Right lobe of liver (tissue), 6 donors: Measurements from ENCODE around the gene CPTP. TPM values are rescaled to one million over a fixed set of nuclear protein-coding genes. Genes with fewer than 3 reads are reported as not detected.

Experiments
- ATAC-seq, 4 donors: fragments of 200-7000 bp; cut with Tn5 transposase; one replicate each; pipeline ENCODE4 v1.9.1; 2020; ENCODE audit warnings: mild to moderate bottlenecking in 4 of 4, moderate library complexity in 4 of 4
- DNase-seq, 3 donors: peaks; one replicate each; pipeline ENCODE4 v3.0.0-alpha.2; 2020
- H3K27ac ChIP-seq, 3 donors: fragments of 200-600 bp; one replicate each; pipeline ENCODE4 v1.8.0; 2022
- H3K27me3 ChIP-seq, 2 donors: fragments of 200-600 bp; one replicate each; pipeline ENCODE4 v1.8.0; 2022
- H3K36me3 ChIP-seq, 4 donors: fragments of 200-600 bp; sonication (generic) in 1 of 4; one replicate each; pipeline versions ENCODE4 v1.5.1 to v1.8.0; 2017 to 2022; ENCODE audit warnings: control low read depth in 1 of 4
- H3K4me1 ChIP-seq, 4 donors: fragments of 200-600 bp; sonication (generic) in 1 of 4; one replicate each; pipeline versions ENCODE4 v1.5.1 to v1.8.0; 2017 to 2022; ENCODE audit warnings: control low read depth in 1 of 4
- H3K4me3 ChIP-seq, 3 donors: fragments of 200-600 bp; one replicate each; pipeline ENCODE4 v1.8.0; 2022
- H3K9me3 ChIP-seq, 4 donors: fragments of 200-600 bp; sonication (generic) in 1 of 4; one replicate each; pipeline versions ENCODE4 v1.5.1 to v1.8.0; 2017 to 2022; ENCODE audit warnings: control low read depth in 1 of 4
- POLR2A ChIP-seq: fragments of 450-650 bp; IDR thresholded peaks from one replicate; pipeline ENCODE4 v1.6.1; 2017; ENCODE audit warnings: antibody characterized with exemption, mild to moderate bottlenecking
- WGBS: methylation state at CpG from one replicate; pipeline ENCODE4 v1.1.6; 2018; ENCODE audit warnings: low coverage, low lambda C conversion rate; ENCODE audit not compliant: insufficient coverage; ENCODE audit errors: missing lambda C conversion rate; 5-methylcytosine and 5-hydroxymethylcytosine counted together
- intact Hi-C, 2 donors: fragments of 100-400 bp; cut with DNase I; formaldehyde crosslinking; loops; one replicate each; pipeline versions ENCODE4 v1.11.2 to v1.14.1; 2022
- long read RNA-seq: library from polyadenylated mRNA; unstranded; transcript quantifications from one replicate; pipeline ENCODE4 v2.0.0, GENCODE V29; 2019
- total RNA-seq, 6 experiments: library from RNA; depleted of rRNA in 2 of 6; stranded (reverse); fragments of >200 nt in 2 of 6; fragmentation: NEBNext Ultra II Directional in 3 of 6; extraction: Animal tissue kit (Norgen Biotek cat#: 25700) in 3 of 6; gene quantifications; one replicate each; pipeline versions ENCODE4 v1.1.0 to v1.2.4, GENCODE V29; 2016 to 2023
- TF ChIP-seq, protein P1 (sequence below), 4 donors: fragments of 200-600 bp in 3 of 4; fragments of 450-650 bp in 1 of 4; IDR thresholded peaks; one replicate each; pipeline versions ENCODE4 v1.5.1 to v1.8.0; 2016 to 2022; ENCODE audit warnings: antibody characterized with exemption in 4 of 4, mild to moderate bottlenecking in 2 of 4
- donor health status: DM: no; HTN: yes; CAD: no.
- donor health status: DM: no; HTN: no; CAD: no.
- donor health status: DM: no; HTN: no; CAD: no.
- donor health status: DM: no; HTN: yes; CAD: no.
- donor health status: DM: no; HTN: yes; CAD: no.

Gene CPTP
- 10 to 100 TPM; 26.9 to 57.7 (median 33.1) TPM for total RNA-seq
- long read RNA-seq, partial matches to known transcripts: 0 of 3 reads
- long read RNA-seq, other reads (novel, unspliced or antisense): 2 of 3 reads

DNA sequence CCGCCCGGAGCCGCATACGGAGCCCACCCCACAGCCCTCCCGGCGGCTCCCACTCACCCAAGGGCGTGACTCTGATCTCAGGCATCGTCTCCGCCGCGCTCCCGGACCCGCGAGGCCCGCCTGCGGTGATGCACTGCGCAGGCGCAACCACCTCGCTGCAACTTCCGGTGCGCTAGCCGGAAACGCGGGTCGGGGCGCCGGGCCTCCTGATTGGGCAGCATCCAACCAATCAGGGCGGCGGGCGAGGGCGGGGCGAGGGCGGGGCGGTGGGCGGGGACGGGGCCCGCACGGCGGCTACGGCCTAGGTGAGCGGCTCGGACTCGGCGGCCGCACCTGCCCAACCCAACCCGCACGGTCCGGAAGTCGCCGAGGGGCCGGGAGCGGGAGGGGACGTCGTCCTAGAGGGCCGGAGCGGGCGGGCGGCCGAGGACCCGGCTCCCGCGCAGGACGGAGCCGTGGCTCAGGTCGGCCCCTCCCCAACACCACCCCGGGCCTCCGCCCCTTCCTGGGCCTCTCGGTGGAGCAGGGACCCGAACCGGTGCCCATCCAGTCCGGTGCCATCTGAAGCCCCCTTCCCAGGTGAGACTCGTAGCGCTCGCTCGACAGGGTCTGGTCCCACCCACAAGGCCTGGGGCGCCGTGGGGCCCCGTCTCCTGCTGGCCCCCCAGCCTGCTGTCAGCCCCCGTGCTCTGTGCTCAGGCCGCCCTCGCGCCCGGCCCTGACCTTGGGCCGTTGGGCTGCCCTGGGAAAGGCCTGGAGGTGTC, at the start of gene CPTP, which contains the start of gene INTS11:
Gene CPTP, plus strand, starts transcription at position 279 of the 764 bp plus-strand sequence. CDS start 2,109 bp downstream, outside the sequence.
Gene INTS11, minus strand, starts transcription at position 137 of the 764 bp plus-strand sequence. Its CDS starts 52 bp downstream, at position 85.
- H3K4me3 ChIP-seq: peak within 1 kb of the TSS; percentile 99 to 100 (median 100)
- ATAC-seq (peak; percentile 78 to 89 (median 84)), DNase-seq (peak; percentile 96 to 97 (median 96))
- H3K4me1 ChIP-seq: peaks cover 0 to 20% (median 0%) of the 10 kb centered on the region in 4 donors
- WGBS: no CpG with 5 or more reads among the region's 84 CpGs
- TF ChIP-seq, protein P1, sequence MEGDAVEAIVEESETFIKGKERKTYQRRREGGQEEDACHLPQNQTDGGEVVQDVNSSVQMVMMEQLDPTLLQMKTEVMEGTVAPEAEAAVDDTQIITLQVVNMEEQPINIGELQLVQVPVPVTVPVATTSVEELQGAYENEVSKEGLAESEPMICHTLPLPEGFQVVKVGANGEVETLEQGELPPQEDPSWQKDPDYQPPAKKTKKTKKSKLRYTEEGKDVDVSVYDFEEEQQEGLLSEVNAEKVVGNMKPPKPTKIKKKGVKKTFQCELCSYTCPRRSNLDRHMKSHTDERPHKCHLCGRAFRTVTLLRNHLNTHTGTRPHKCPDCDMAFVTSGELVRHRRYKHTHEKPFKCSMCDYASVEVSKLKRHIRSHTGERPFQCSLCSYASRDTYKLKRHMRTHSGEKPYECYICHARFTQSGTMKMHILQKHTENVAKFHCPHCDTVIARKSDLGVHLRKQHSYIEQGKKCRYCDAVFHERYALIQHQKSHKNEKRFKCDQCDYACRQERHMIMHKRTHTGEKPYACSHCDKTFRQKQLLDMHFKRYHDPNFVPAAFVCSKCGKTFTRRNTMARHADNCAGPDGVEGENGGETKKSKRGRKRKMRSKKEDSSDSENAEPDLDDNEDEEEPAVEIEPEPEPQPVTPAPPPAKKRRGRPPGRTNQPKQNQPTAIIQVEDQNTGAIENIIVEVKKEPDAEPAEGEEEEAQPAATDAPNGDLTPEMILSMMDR (IDR thresholded peaks at IDR 0.05): no peak
- peak; percentile 84 for TF ChIP-seq POLR2A
- H3K9me3 ChIP-seq: no peaks in the 10 kb centered on the region
- H3K27me3 ChIP-seq: no peaks in the 10 kb centered on the region
- intact Hi-C loops: no loop called here
- H3K36me3 ChIP-seq: peaks cover 0 to 17% (median 6%) of the 10 kb centered on the region in 4 donors
- H3K27ac ChIP-seq: peak within 1 kb of the TSS; percentile 70 to 82 (median 71)

DNA sequence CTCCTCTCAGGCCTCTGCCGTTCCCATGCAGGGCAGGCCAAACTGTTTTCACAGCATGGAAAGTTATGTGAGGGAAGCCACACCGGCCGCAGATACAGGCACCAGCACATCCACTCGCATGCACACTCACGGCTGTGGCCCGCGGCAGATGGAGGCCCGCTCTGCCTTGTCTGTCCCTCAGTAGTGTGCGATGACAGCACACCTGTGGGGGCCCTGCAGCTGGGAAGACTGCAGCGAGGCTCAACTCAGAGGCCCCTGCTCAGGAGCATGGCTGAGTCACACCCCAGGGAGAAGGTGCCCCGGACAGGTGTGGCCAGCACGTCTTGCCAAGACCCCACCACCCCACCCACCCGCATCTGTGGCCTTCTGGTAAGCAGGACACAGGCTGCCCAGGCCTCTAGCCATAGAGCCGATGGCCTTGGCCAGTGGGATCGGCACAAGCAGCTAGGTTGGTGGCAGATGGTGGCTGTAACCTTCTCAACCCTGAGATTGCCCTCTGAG, 49.6 kb upstream of the CPTP start:
- peak overlapping the region in 1 of 3 donors; percentile 82 for H3K4me3 ChIP-seq
- H3K36me3 ChIP-seq: no peaks in the 10 kb centered on the region
- H3K27ac ChIP-seq: no peak overlapping the region
- no peaks in the 10 kb centered on the region for H3K27me3 ChIP-seq
- peaks cover 0 to 22% (median 10%) of the 10 kb centered on the region in 4 donors for H3K4me1 ChIP-seq
- ATAC-seq: no peak
- intact Hi-C loops: no loop called here
- DNase-seq: peak in 2 of 3 donors; percentile 48 to 52
- 93% methylated on average over 3 of the region's 15 CpGs for WGBS
- TF ChIP-seq POLR2A: no peak
- TF ChIP-seq, protein P1 (IDR thresholded peaks at IDR 0.05): no peak
- H3K9me3 ChIP-seq: no peaks in the 10 kb centered on the region

DNA sequence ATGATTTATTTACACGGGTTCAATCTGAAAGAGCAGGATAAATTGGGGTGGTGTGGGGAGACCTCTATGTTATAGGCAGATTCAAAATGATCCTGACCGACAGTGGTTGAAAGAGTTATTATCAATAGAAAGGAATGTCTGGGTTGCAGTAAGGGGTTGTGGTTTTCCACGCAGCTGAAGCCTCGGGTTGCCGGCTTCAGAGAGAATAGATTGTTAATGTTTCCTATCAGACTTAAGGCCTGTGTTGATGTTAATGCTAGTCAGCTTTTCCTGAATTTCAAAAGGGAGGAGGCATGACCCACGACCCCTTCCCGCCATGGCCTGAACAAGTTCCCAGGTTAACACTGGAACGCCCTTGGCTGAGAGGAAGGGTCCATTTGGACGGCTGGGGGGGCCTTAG, 48.8 kb upstream of the CPTP start:
- Histone ChIP-seq H3K9me3 (no peaks in the 10 kb centered on the region), H3K36me3 (no peaks in the 10 kb centered on the region), H3K4me1 (peaks cover 0 to 18% (median 10%) of the 10 kb centered on the region in 4 donors), H3K4me3 (no peak overlapping the region), H3K27me3 (no peaks in the 10 kb centered on the region), H3K27ac (no peak overlapping the region)
- no peak for TF ChIP-seq POLR2A
- 81% methylated on average over 8 of the region's 9 CpGs for WGBS
- intact Hi-C loops: no loop called here
- no peak for ATAC-seq
- DNase-seq: no peak

DNA sequence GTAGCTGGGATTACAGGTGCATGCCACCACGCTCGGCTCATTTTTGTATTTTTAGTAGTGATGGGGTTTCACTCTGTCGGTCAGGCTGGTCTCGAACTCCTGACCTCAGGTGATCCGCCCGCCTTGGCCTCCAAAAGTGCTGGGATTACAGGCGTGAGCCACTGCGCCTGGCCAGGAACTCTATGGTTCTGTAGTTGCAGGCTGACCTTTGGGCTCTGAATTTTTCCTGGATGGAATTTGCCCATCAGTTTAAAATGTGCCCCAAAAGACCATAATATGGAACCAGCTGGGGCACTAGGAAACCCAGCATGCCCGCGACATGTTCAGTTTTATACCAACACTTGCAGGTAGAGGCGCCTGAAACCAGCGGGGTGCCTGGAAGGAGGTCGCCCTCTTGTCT, 46.0 kb upstream of the CPTP start:
- H3K9me3 ChIP-seq: no peaks in the 10 kb centered on the region
- no peak overlapping the region for H3K27ac ChIP-seq
- intact Hi-C loops: no loop called here
- WGBS: 65% methylated on average over 12 of the region's 13 CpGs
- H3K4me1 ChIP-seq: peaks cover 0 to 15% (median 6%) of the 10 kb centered on the region in 4 donors
- TF ChIP-seq POLR2A: no peak
- TF ChIP-seq, protein P1 (IDR thresholded peaks at IDR 0.05): no peak
- H3K36me3 ChIP-seq: no peaks in the 10 kb centered on the region
- no peak for DNase-seq
- H3K4me3 ChIP-seq: no peak overlapping the region
- ATAC-seq: no peak
- H3K27me3 ChIP-seq: no peaks in the 10 kb centered on the region

DNA sequence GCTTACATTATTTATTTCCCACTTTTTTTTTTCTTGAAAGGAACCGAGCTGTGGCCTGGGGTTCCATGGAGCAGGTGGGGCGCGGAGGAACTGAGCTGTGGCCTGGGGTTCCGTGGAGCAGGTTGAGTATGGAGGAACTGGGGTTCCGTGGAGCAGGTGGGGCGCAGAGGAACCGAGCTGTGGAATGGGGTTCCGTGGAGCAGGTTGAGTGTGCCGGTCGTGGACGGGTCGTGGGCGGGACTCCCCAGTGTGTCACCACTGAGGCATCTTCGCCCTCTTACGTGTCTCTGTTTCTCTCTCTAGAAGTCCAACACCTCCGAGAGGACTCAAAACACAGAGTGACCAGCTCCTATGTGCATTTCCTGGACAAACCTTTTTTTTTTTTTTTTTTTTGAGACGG, 45.6 kb upstream of the CPTP start:
- Histone ChIP-seq H3K4me1 (peaks cover 0 to 15% (median 6%) of the 10 kb centered on the region in 4 donors), H3K9me3 (no peaks in the 10 kb centered on the region), H3K4me3 (no peak overlapping the region), H3K27ac (no peak overlapping the region), H3K36me3 (no peaks in the 10 kb centered on the region), H3K27me3 (no peaks in the 10 kb centered on the region)
- no peak for DNase-seq
- 95% methylated on average over 15 of the region's 17 CpGs for WGBS
- TF ChIP-seq POLR2A: no peak
- TF ChIP-seq, protein P1 (IDR thresholded peaks at IDR 0.05): no peak
- intact Hi-C loops: no loop called here
- no peak for ATAC-seq
